ENCODE measurements around the gene HSPA9.

Gene HSPA9

DNA sequence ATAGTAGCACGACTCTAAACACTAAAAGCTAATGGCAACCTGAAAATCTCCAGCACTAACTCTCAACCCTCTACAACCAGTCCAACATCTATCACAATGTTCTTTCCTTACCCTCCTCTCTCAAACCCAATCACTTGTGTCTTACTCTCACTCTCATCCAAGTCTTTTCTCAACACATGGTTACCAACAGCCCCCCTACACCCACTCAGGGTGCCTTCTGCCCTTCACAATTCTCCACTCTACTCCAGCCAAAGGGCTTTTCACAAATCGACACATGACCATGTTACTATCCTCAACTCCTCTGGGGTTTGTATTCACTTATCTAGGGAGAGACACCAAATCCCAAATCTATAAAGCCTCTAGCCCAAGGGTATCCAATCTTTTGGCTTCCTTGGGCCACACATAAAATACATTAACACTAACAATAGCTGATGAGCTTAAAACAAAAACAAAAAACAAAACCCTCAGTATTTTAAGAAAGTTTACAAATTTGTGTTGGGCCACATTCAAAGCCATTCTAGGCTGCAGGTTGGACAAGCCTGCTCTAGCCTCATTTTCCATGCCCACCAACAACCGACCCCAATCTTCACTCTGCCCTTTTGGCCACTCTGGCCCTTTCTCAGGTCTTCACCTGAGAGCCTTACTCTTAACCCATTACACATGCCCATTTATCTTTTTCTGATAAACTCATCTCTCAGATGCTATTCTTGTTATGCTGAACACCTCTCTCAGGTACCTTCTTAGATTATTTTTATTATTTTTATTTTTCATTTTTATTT, 11.7 kb downstream of the HSPA9 start:
- DNase-seq (ENCODE audit: low read depth in 3 of 3): no peak

DNA sequence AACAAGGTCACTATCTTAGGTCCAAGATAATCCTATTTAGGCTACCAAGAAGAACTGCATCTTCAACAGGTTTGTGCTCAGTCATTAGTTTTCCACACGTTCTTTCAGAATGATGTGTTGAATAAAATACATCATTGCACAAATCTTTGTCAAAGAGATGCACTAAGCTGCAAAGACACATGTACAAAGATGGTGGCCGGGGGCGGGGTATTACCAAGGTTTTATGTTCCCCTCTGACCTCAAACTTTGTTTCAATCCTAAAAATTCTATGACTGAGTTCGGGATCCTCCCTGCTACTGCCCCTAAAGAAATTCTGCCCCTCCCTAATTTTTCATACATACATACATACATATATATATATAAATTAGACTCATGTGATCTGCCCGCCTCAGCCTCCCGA, 14.2 kb downstream of the HSPA9 start:
- no peak for DNase-seq (ENCODE audit: low read depth in 3 of 3)

DNA sequence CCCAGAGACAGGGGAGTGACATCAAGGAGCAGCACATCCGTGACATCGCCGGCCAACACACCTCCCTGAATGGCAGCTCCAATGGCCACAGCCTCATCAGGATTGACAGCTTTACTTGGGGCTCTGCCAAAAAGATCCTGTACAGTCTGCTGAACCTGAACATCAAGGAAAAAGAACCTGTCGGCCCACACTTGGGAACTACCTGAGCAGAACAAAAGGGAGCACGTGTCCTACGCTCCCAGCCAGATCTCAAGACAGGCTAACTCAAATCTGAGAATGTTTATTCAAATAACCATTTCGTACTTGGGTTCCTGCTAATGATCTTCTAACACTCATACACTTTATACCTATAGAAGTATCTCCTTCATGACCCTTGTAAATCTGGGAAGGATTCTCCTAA, 15.3 kb downstream of the HSPA9 start:
- DNase-seq (ENCODE audit: low read depth in 3 of 3): no peak

DNA sequence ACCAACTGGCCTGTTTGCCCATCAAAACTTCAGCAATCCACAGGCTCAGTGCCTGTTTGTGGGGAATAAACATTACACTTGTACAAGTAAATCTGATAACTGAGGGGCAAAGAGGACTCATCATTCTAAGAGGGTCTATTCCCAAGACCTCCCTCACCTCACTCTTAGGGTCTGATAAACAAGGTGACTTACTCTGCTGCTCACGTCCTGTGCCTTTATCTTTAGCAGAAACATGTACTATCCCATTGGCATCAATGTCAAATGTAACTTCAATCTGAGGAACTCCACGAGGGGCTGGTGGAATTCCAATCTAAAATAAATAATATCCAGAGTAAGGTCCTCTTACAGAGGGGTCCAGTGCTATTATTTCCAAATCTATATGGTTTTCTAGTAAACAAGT, 17.5 kb downstream of the HSPA9 start:
- no peak for DNase-seq (ENCODE audit: low read depth in 3 of 3)

DNA sequence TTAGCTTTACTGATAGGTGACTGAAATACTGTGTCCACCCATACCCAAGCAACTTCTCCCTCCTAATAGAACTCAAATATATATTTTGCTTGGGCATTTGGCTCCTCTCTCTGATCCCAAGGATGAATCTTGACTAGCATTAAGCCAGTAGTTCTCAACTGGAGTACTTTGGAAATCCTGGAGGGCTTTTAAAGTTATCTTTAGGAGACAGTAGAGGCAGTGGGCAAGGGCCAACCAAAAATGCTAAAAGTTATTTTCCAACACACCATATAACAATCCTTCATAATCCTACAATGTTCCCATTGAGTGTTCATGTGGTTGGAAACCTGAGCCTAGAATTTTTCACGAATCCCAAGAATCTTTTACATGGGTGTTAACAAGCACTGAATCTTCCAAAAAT, 21.1 kb downstream of the HSPA9 start:
- no peak for DNase-seq (ENCODE audit: low read depth in 3 of 3)

DNA sequence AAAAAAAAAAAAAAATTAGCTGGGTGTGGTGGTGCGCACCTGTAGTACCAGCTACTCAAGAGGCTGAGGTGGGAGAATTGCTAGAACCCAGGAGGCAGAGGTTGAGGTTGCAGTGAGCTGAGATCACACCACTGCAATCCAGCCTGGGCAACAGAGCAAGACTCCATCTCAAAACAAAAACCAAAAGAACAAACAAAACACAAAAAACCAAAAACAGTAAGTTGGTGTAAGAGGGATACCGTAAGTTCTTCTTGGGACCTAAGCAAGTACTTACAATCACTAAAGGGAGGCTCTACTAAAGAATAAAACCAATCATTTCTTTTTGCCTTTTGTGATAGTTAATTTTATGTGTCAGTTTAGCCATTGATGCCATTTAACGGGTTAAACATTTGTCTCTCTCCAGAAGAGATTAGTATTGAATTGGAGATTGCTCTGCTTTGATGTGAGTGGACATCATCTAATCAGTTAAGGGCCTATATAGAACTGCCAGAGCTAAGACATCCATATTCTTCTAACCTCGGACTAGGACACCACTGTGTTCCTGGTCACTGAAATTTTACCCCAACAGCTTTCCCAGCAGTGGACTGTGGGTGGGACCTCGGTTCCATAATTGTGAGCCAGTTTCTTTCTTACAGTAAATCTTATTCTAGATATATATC, 21.6 kb downstream of the HSPA9 start:
- no peak for DNase-seq (ENCODE audit: low read depth in 3 of 3)

DNA sequence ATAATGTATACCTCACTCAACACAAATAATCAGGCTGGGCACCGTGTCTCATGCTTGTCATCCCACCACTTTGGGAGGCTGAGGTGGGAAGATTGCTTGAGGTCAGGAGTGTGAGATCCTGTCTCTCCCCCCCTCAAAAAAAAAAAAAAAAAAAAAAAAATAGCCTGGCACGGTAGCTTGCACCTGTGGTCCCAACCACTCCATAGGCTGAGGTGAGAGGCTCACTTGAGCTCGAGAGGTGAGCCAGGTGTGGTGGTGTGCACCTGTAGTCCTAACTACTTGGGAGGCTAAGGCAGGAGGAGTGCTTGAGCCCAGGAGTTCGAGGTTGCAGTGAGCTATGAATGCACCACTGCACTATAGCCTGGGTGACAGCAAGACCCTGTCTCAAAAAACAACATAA, 22.5 kb downstream of the HSPA9 start:
- no peak for DNase-seq (ENCODE audit: low read depth in 3 of 3)

DNA sequence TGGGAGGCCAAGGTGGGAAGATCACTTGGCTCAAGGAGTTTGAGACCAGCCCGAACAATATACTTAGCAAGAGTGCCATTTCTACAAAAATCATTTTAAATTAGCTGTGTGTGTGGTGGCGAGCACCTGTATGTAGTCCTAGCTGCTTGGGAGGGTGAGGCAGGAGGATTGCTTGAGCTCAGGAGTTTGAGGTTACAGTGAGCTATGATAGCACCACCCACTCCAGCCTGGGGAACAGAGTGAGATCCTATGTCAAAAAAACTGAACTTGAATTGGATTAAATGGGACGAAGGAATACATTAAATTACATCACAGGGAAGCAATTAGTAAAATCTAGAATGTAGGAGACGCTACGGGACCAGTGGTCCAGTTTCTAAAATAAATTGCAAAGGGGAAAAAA, 25.8 kb downstream of the HSPA9 start:
- DNase-seq (ENCODE audit: low read depth in 3 of 3): no peak

DNA sequence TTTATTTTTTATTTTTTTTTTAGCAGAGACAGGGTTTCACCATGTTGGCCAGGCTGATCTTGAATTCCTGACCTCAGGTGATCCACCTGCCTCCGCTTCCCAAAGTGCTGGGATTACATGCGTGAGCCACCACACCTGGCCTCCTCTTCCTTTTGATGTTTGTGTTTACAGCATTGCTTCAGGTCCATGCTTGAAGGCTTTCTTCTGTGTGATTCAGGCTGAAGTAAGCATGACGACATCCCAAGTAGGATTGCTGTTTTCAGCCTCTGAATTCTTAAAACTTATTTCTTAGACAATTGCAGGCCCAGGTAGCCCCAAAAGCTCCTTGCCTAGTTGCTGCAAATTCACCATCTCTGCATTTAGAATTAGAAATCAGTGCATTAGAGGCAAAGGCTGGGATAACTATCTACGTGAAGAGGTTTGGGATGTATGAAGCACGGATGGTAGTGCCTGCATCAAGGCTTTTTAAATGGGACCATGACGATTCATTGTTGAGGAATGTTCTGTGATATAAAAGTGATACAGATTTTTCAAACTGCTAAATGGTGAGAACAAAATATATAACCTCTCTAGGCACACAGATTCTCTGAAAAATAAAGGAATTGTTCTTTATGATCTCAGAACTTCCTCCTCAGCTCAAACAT, 29.2 kb downstream of the HSPA9 start:
- DNase-seq (ENCODE audit: low read depth in 3 of 3): no peak

DNA sequence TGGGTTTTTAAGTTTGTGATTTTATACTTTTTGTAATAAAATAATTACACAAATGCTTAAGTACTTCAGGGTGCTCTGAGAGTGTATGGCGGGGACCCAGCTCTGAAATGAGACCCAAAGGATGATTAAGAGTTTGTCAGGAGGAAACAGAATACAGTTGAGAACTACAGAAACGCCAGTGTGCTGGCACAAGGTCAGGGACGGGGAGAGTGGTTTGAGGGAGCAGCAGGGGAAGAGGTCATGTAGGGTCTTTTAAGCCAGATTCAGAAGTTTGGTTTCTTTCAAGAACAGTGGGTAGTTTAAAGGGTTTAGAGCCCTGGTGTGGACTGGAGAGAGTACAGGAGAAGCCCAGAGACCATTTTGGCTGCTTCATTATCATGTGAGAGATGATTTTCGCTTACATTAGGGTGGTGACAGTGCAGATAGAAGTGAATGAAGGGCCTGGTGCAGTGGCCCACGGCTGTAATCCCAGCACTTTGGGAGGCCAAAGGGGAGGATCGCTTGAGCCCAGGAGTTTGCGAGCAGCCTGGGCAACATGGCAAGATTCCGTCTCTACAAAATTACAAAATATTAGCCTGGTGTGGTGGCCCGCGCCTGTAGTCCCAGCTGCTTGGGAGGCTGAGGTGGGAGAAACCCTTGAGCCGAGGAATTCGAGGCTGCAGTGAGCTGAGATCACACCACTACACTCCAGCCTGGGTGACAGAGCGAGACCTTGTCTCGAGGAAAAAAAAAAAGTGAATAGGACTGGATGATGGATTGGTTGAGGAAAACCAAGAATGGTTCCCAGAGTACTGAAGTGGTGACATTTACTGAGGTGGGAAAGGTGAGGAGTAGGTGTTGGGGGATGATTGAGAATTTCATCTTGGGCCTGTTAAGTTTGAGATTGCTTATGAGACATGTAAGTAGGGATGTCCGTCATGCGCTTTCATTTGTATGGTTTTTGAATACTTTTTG, 30.7 kb downstream of the HSPA9 start:
- no peak for DNase-seq (ENCODE audit: low read depth in 3 of 3)

DNA sequence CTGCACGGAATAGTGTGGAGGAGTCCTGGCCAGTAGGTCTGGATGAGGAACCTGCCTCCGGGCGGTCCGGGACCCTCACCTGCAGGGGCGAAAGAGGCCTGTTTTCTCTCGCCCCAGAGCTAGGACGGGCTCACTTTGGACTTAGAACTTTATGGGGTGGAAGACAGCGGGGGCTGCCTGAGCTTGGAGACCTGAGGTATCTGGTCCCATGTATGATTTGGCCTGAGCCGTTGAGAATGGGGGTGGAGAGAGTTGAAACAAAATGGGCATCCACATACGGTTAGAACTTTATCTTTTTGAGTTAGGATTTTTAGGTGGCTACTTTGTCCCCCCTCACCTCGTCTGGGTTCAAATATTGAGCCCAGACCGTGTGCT, 31.5 kb downstream of the HSPA9 start:
- DNase-seq (ENCODE audit: low read depth in 3 of 3): peak in 1 of 3 experiments; percentile 75

DNA sequence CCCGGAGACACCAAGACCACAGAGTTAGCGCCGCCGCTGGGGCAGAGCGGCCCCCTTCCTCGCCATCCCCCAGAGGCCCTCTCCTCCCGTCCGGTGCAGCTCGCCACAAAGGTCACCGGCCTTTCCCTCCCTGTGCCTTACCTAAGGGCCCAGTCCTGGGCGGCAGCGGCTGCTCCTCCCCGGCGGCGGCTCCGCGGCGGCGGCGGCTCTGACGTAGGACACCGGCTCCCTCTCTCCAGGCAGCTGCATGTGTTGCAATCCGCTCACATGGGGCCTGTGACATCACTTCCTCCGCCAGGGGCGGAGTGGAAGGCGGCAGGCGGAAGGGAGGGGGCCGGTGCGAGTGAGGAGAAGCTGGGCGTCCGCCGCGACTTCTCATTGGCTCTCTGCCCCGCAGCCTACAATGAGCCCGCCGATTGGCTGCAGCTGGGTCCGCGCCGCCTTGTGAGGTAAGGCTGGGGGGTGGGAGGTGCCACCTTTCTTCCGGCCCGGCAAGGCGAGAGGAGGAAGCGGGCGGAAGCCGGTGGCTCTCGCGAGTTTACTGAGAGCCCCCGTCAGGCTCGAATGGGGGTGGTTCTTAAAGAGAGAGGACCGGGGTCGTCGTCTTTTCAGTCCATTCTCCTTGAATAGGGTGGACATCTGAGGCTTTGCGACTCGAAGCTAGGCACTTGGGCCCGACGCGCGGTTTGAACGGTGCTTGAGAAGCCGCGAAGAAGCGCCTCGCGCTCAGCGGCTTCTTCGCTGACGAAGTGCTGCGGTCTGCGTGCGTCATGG, 32.1 kb downstream of the HSPA9 start, which contains the start of gene ETF1:
TSS of gene ETF1 (minus strand) at position 281 of the 774 bp plus-strand sequence. CDS start 318 bp downstream, outside the sequence.
- peak; percentile 99 to 100 (median 99) for DNase-seq (ENCODE audit: low read depth in 3 of 3)

DNA sequence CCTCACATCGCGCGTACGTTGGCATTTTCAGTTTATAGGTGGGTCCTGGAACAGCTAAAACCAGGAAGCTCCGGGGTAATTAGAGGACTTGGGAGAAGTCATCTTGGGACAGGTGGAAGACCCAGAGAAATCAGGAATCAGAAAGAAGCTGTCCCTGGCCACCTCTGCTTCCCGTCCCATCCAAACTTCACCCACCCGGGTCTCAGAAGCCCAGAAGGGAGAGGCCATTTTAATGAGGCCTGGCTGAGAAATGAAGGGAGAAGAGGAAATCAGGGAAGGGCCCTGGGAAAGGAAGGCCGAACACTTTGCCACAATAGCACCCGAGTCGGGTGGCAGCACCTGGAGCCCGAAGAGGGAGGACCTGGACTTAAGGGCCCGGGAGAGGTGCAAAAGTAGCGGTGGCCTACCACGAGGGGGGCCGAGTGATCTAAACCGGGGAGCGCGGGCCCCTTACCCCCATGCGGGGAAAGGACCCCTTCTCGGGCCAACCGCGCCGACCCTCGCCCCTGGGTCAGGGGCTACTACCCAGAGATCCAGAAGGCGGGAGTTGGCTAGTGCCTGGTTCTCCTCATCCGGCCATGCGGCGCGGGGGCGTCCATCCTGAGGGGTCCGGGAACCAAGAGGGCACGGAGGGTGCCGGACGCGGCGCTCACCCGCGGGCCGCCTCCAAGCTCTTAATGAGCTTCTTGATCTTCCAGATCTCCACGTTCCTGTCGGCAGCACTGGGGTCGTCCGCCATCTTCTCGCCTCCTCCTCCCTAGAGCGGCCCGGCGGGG, 32.8 kb downstream of the HSPA9 start:
- no peak for DNase-seq (ENCODE audit: low read depth in 3 of 3)

DNA sequence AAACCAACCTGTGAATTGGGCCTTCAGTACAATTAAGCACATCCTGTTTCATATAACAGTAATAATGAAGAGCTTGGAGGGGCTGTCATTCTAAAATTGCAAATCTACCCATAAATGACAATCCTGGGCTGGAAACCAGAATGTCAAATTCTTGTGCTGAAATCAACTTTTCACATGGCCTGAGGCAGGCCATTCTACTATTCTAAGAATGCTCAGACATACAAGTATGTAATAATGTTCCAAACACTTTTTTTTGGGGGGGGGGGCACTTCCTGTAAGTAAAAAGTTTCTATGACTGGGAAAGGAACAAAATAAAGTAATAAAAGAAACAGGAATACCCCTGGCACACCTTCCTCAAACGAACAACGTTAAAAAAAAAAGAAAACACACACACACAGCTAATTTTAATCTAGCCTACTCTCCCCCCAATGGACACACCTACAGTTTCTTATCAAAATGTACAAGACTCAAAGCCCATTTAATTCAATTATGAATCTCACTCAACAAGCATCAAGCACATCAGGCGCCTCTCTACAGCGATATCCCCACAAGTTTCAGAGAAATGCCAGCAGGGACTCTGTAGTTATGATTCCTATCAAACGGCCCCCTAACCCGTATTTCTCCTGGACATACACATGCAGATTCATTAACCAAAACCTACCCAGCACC, 33.6 kb downstream of the HSPA9 start:
- DNase-seq (ENCODE audit: low read depth in 3 of 3): no peak

DNA sequence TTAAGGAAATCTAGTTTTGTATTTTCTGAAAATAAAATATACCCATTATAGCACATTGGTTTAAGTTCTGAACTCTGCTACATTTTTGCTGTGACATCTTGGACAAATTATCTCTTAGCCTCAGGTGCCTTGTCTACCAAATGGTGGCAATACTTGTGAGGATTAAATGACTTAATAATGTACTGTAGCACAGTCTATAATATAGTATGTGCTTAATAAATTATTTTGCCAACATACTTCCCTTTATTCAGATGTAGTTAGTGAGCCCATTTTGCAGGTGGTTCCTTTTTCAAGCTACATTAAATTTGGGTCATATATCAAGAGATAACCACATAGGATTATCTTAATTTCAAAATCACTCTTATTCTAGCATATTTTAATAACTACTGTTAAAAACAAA, 35.4 kb downstream of the HSPA9 start:
- DNase-seq (ENCODE audit: low read depth in 3 of 3): no peak

DNA sequence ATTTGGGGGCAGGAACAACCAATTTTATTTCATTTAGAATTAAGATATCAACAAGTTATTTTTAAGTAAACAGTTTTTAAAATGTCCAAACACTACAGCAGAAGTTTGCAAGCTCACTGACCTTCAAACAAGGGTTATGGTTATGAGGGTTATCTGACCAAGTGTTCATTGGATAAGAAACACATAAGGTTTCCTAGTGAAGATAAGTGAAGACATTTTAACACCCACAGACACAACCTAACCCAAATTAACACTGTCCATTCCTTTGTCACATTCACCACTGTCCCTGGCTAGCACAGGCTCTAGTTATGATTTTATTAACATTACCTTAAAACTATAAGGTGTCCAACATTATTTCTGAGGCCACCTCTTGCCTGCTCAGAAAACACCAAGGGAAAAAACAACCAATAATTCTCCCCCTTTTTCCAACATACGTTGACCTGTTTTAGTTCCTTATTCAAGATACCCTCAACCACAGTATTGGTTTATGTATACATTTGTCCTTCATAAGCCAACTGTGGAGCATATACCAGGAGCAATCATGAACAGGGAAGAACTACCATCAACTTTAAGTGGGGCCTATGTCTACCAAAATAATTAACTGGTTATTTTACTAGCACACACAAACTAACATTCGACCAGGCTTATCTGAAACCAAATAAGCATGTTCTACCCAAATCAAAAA, 36.1 kb downstream of the HSPA9 start:
- DNase-seq (ENCODE audit: low read depth in 3 of 3): no peak

DNA sequence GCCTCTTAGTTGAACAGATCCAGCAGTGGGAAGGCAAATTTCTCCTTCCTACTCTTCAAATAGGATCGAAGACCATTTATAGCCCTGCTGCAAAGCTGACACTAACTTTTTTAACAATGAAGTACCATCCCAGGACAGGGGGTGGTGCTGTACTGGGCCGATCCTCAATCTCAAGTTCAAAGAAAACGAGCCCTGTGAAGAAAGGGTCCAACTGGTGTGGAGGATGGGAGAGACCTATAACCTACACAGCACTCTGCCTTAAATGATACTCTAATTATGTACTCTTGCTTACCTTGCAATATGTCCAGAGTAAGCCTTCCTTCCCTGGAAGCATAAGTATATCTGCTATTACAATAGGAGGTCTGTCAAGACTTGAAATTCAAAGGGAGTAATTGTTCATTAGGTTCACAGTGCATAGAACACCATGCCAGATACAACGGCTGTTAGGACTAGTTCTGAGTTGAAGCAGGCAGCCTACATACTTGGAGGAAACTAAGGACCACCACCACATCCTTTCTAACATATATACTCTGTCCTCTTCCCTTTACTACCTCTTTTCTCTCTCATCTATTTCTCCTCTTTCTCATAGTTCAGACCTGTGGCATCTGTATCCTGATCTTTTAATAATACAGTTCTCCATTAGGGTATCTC, 38.4 kb downstream of the HSPA9 start:
- DNase-seq (ENCODE audit: low read depth in 3 of 3): no peak

DNA sequence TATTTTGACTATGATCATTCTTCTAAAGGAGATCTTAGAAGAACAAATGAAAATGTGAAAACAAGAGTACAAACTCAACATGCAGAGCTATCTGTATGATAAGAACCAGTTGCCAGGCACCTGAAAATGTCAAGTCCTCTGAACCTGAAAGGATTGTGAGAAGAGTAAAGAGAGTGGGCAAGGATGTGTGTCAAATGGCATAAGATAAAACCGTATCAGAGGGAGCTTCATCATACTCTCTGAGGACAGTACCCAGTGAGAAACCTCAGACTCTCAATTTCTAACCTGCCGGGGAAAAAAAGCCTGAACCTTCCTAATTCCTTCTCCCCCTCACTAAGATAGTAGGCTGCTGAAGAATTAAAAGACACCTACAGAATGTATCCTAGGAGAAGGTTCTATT, 39.0 kb downstream of the HSPA9 start:
- DNase-seq (ENCODE audit: low read depth in 3 of 3): no peak

All from stimulated activated CD4-positive, alpha-beta T cell treated with anti-CD3 and anti-CD28 coated beads, TNF-alpha, amount 100 ng/mL, for 24 hours (primary cell).